Pancreas (tissue), 10 donors: ENCODE data around the gene ZBTB46. TPM values are rescaled to one million over a fixed set of nuclear protein-coding genes. Genes with fewer than 3 reads are reported as not detected.
A peak's percentile ranks its signal among the peaks of the same experiment; 100 is the strongest.

ENCODE experiments used
- ATAC-seq, 4 donors: fragments of 200-7000 bp; cut with Tn5 transposase; one replicate each; pipeline versions ENCODE4 v1.8.0 to v1.9.1; 2020; ENCODE audit warnings: mild to moderate bottlenecking in 4 of 4, moderate library complexity in 4 of 4
- DNase-seq, 6 donors: peaks; one replicate each; pipeline ENCODE4 v3.0.0-alpha.2; 2020
- FAIRE-seq: peaks from 2 replicates; lab custom pipeline; 2012; peaks lifted over from hg19 to GRCh38; lab: Jason Lieb, UNC
- H3K27ac ChIP-seq, 4 donors: fragments of 200-600 bp; sonication (generic); 1 replicate in 3 of 4; 2 replicates in 1 of 4; pipeline versions ENCODE4 v1.5.0 to v1.8.0; 2020
- H3K27me3 ChIP-seq, 4 donors: fragments of 200-600 bp; one replicate each; pipeline ENCODE4 v1.8.0; 2021
- H3K36me3 ChIP-seq, 3 donors: fragments of 200-600 bp; sonication (generic) in 1 of 3; one replicate each; pipeline versions ENCODE4 v1.5.0 to v1.8.0; 2020 to 2021
- H3K4me1 ChIP-seq, 3 donors: fragments of 200-600 bp; one replicate each; pipeline ENCODE4 v1.8.0; 2021
- H3K4me3 ChIP-seq, 4 donors: fragments of 200-600 bp; sonication (generic) in 2 of 4; one replicate each; pipeline versions ENCODE4 v1.5.0 to v1.8.0; 2020 to 2021
- H3K9me3 ChIP-seq, 4 donors: fragments of 200-600 bp; one replicate each; pipeline ENCODE4 v1.8.0; 2021
- CTCF ChIP-seq, 4 donors: fragments of 200-600 bp; sonication (generic) in 3 of 4; IDR thresholded peaks; one replicate each; pipeline versions ENCODE4 v1.5.0 to v1.8.0; 2021; ENCODE audit warnings: antibody characterized with exemption in 4 of 4
- WGBS, 2 donors: extraction: QIAGEN DNeasy Blood & Tissue Kit; methylation state at CpG; one replicate each; pipeline ENCODE4 v1.1.7; 2013; 5-methylcytosine and 5-hydroxymethylcytosine counted together
- intact Hi-C, 3 donors: fragments of 100-400 bp; cut with DNase I; formaldehyde crosslinking; loops; one replicate each; pipeline versions ENCODE4 v1.11.1 to v1.14.2; 2022
- polyA plus RNA-seq, 2 donors: library from polyadenylated mRNA; stranded (reverse); fragments of 200-250 nt; gene quantifications; one replicate each; pipeline ENCODE4 v1.2.3, GENCODE V29; 2013
- total RNA-seq, 6 donors: library from RNA; stranded (reverse); fragmentation: NEBNext Ultra II Directional in 4 of 6; extraction: Animal tissue kit (Norgen Biotek cat#: 25700) in 4 of 6; gene quantifications; one replicate each; pipeline versions ENCODE4 v1.2.1 to v1.2.4, GENCODE V29; 2021 to 2023
- donor health status: healthy with polysubstance abuse.
- donor health status: DM: no; HTN: no; CAD: no; lungs with moderate emphysema.
- donor health status: DM: no; HTN: no; CAD: no.
- donor health status: control.
- donor health status: control.
- donor health status: Bipolar disorder and iron deficiency.
- donor health status: DM: yes; HTN: yes; CAD: no.
- donor health status: DM: no; HTN: no; CAD: no.
- donor health status: DM: no; HTN: no; CAD: no.
- donor health status: DM: yes; HTN: yes; CAD: no.

The ZBTB46 gene
- total and polyA plus RNA-seq, 8 donors = 2.2 to 7.4 (median 3.0) TPM

GRCh38 chr20:63746751-63747315 lies 84.2 kb downstream of the ZBTB46 start:
- no peaks in the 10 kb centered on the region for H3K27me3 ChIP-seq
- no peaks in the 10 kb centered on the region for H3K9me3 ChIP-seq
- no peak overlapping the region for H3K27ac ChIP-seq
- 88 to 91% methylated on average over 30 to 47 of the region's 47 CpGs for WGBS, 2 donors
- DNase-seq = peak in 2 of 6 donors; percentile 54 to 77
- H3K4me1 ChIP-seq = peaks cover 0 to 3% (median 0%) of the 10 kb centered on the region in 3 donors
- intact Hi-C loops = no loop called here
- ATAC-seq = no peak
- H3K4me3 ChIP-seq = no peak overlapping the region
- H3K36me3 ChIP-seq = peaks cover 0 to 11% (median 6%) of the 10 kb centered on the region in 3 donors
- no peak for FAIRE-seq
- no peak for TF ChIP-seq CTCF (IDR thresholded peaks at IDR 0.05)

GRCh38 chr20:63745961-63746731 lies 84.9 kb downstream of the ZBTB46 start:
- FAIRE-seq = no peak
- DNase-seq = peak in 1 of 6 donors; percentile 75
- intact Hi-C loops = no loop called here
- H3K27ac ChIP-seq = no peak overlapping the region
- 86 to 87% methylated on average over 26 of the region's 26 CpGs for WGBS, 2 donors
- H3K36me3 ChIP-seq = peaks cover 0 to 11% (median 6%) of the 10 kb centered on the region in 3 donors
- no peak for ATAC-seq
- H3K27me3 ChIP-seq = no peaks in the 10 kb centered on the region
- TF ChIP-seq CTCF (IDR thresholded peaks at IDR 0.05) = no peak
- no peak overlapping the region for H3K4me3 ChIP-seq
- peaks cover 1 to 9% (median 4%) of the 10 kb centered on the region in 3 donors for H3K4me1 ChIP-seq
- no peaks in the 10 kb centered on the region for H3K9me3 ChIP-seq

GRCh38 chr20:63745424-63745805 lies 85.6 kb downstream of the ZBTB46 start:
- Histone ChIP-seq H3K27me3 (no peaks in the 10 kb centered on the region), H3K9me3 (no peaks in the 10 kb centered on the region), H3K27ac (no peak overlapping the region), H3K36me3 (peaks cover 0 to 11% (median 6%) of the 10 kb centered on the region in 3 donors), H3K4me1 (peaks cover 4 to 10% (median 6%) of the 10 kb centered on the region in 3 donors), H3K4me3 (no peak overlapping the region)
- FAIRE-seq (no peak), DNase-seq (no peak), ATAC-seq (no peak)
- TF ChIP-seq CTCF (IDR thresholded peaks at IDR 0.05) = no peak
- intact Hi-C loops = no loop called here
- 80 to 83% methylated on average over 15 of the region's 15 CpGs for WGBS, 2 donors

GRCh38 chr20:63744574-63745423 lies 86.3 kb downstream of the ZBTB46 start:
- Histone ChIP-seq H3K4me1 (peaks cover 4 to 10% (median 6%) of the 10 kb centered on the region in 3 donors), H3K36me3 (peaks cover 0 to 11% (median 6%) of the 10 kb centered on the region in 3 donors), H3K27ac (no peak overlapping the region), H3K27me3 (no peaks in the 10 kb centered on the region), H3K4me3 (no peak overlapping the region), H3K9me3 (no peaks in the 10 kb centered on the region)
- FAIRE-seq (no peak), ATAC-seq (no peak), DNase-seq (peak in 1 of 6 donors; percentile 31)
- no peak for TF ChIP-seq CTCF (IDR thresholded peaks at IDR 0.05)
- WGBS, 2 donors = 77 to 80% methylated on average over 25 of the region's 25 CpGs
- intact Hi-C loops = no loop called here
